Jurkat, Clone E6-1 (cell line): ENCODE data around the gene PEX26.
"Not testable (repeated sequence)": the region's sequence is repeated elsewhere in the genome, so short reads cannot be mapped to it uniquely, and the experiment has no call there.

ENCODE experiments used
- DNase-seq: peaks from one replicate; pipeline ENCODE4 v3.0.0-alpha.2; 2011; ENCODE audit warnings: low read depth, low spot score
- H3K4me3 ChIP-seq: 2 replicates; pipeline ENCODE4 v1.5.1; 2011; ENCODE audit warnings: mild to moderate bottlenecking, low read length, control low read depth, moderate library complexity

PEX26 gene

DNA sequence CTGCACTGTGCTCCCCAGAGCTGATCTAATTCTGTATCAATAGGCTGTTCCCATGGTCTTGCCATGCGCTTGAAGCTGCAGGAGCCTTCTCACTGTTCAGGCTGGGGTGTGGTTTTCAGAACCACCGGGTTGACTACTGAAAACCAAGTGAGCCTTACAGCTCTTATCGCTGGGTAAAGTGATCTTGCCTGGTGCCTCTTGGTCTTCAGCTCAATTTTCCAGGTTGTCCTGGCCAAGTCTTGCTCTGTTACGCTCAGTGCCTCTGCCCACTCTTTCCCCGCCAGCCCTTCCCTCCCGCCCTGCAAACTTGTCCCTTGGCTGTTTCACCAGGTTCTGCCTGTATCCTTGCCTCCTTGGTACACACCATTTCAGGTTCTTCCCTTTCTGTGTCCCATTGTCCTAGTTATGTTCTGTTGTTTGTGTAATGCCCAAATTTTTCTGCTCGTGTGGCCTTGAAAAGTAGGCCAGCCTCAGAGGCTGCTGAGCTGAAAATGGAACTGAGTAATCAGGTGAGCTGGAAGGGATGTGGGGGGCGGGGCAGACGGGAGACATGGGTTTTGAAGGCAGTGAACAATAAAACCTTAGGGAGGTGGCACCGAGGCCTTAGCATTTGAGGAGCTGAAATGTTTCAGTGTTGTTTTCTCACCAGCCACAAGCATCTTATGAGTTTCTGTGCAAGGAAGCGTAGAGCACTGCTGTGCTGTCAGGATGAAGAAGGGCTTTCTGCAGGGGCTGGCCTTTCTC lies 11.2 kb downstream of the PEX26 start:
- no peak overlapping the region for H3K4me3 ChIP-seq
- DNase-seq: no peak

DNA sequence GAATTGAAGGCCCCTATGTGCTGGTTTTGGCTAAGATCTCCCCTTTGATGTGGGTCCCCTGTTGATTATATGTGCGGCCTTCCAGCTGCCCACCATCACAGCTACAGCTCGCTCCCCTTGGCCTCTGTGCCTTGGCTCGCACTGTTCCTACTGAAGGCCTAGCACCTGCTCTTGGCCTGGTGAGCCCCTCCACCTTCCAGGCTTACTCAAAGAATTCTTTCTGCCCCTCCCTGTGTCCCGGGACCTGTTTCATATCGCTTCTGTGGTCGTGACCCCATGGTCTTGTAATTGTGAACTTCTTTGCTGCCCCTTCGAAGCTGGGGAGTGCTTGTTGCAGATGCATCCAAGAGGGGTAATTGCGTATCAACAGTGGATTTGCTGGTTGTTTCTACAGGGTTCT lies 12.5 kb downstream of the PEX26 start:
- H3K4me3 ChIP-seq: no peak overlapping the region
- DNase-seq: no peak

DNA sequence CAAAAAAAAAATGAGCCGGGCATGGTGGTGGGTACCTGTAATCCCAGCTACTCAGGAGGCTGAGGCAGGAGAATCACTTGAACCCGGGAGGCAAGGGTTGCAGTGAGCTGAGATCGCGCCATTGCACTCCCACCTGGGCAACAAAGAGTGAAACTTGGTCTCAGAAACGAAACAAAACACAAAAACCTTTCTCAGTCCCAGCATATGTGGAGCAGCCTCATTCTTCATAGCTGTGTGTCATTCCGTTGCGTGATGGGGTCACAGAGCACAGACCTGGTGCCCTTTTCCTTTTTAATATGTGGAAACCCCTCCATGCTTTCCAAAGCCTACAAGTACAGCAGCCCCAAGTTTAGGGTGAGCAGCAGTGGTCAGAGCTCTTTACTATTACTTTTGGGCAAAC lies 13.7 kb downstream of the PEX26 start:
- no peak overlapping the region for H3K4me3 ChIP-seq
- DNase-seq: no peak

DNA sequence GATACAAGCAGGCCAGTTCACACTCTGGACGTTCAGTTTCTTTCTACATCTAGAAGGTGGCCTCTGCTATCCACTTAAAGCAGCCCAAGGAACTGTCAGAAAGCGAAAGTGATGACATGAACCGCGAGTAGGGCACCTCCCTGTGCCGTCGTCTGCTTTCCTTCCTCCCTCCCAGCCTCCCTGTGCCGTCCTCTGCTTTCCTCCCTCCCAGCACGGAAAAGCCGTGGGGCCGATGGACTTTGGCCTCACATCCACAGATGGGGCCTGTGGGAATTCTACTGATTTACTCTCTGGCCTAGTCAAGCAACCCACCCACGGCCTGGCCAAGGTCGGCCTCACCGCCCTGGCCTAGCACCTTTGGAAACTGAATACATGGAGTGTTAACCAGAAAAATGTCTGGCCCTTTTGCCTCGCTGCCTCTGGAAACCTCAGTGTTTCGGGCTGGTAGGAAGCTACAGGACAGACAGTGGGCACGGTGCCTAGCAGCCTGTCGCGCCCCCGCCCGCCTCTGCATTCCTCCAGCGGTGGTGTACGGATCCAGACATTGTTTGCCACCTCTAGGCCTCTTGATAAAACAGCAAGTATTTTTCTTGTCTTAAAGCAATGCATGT lies 14.2 kb downstream of the PEX26 start:
- DNase-seq: no peak
- no peak overlapping the region for H3K4me3 ChIP-seq

DNA sequence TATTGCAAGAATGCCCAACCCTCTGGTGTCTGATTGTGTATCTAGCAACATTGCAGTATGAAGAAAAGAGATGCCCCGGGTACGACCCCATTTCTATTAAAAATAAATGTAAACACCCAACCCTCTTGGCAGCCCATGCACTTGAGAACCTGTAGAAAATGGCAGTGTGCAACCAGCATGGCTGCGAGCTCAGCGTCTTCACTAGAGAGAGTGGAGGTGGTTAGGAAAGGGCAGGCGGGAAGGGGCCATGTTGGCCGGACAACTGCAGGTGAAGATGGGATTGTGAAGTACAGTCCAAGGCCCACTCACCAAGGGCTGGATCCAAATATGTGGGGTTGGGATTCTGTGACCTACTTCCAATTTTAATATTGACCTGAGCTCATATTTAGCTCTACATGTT lies 15.9 kb downstream of the PEX26 start:
- no peak for DNase-seq
- H3K4me3 ChIP-seq: no peak overlapping the region

DNA sequence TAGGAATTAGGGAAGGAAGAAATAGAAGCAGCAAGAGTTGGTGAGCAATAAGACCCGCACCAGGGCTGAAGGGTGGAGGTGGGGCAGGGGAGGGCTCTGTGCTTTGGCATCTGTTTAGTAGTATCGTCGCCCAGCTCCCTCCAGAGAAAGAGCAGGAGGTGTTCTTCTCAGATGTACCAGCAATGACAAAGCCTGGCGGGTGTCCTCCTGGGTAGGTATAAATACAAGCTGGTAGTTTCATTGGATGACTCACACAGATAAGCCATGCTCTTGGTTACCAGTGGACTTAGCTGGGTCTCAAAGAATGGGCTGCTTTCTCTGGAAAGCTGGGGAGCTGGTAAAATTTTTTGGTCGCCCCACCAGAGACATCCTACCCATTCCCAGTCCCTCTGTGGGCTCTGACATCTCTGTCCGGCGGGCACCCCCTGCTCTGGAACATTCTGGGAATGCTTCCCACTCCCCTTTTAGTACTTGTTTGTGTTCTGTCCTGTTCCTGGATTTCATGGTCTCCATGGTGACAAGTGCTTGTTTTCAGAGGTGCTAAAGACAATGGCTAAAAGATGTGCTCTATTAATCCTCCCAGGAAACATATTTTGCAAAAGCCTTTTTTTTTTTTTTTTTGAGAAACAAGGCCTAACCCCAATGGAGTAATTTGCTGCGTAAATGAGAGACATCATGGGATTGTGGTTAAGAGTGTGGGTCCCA lies 17.5 kb downstream of the PEX26 start:
- DNase-seq: no peak
- H3K4me3 ChIP-seq: no peak overlapping the region

DNA sequence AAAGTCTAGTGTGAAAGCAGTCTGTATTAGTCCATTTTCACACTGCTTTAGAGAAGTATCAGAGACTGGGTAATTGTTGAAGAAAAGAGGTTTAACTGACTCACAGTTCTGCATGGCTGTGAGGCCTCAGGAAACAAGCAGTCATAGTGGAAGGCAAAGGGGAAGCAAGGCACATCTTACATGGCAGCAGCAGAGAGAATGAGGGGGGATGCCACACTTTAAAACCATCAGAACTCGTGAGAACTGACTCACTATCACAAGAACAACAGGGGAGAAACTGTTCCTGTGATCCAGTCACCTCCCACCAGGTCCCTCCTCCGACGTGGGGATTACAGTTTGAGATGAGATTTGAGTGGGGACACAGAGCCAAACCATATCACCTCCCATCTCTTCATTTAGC lies 19.0 kb downstream of the PEX26 start:
- DNase-seq: no peak
- H3K4me3 ChIP-seq: no peak overlapping the region

DNA sequence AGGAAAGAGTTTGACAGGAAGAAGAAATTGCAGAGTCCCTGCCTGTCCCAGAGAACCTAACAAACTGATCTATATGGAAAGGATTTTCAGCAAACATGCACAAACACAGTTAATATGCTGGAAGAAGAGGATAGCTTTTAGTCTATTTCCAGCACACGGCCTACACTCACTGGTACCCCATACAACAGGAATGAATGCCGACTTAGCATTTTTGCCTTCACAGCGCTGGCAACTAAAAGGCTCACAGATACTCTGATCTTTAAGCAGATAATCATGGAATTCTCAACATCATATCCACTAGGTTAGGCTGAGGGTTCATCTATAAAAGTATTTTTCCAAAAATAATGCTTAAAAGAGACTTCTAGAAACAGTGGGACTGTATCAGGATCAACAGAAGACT lies 23.0 kb downstream of the PEX26 start:
- DNase-seq: no peak
- no peak overlapping the region for H3K4me3 ChIP-seq

DNA sequence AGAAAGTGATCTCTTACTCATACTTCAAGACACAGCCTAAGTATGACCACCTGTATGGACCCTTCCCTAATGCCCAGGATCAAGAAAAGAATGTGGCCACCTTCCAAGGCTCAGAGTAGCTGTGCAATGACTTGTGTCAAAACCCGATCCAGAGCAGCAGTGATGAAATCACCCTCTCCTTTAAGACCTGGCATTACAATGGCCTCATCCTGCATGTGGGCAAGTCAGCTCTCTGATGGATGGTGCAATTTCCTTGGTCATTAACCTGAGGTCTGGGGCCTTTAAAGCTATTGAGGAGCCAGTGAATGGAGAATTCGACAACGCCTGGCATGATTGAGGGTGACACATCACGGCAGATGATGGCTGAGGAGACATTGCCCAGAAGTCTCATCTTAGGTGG lies 23.7 kb downstream of the PEX26 start:
- H3K4me3 ChIP-seq: no peak overlapping the region

DNA sequence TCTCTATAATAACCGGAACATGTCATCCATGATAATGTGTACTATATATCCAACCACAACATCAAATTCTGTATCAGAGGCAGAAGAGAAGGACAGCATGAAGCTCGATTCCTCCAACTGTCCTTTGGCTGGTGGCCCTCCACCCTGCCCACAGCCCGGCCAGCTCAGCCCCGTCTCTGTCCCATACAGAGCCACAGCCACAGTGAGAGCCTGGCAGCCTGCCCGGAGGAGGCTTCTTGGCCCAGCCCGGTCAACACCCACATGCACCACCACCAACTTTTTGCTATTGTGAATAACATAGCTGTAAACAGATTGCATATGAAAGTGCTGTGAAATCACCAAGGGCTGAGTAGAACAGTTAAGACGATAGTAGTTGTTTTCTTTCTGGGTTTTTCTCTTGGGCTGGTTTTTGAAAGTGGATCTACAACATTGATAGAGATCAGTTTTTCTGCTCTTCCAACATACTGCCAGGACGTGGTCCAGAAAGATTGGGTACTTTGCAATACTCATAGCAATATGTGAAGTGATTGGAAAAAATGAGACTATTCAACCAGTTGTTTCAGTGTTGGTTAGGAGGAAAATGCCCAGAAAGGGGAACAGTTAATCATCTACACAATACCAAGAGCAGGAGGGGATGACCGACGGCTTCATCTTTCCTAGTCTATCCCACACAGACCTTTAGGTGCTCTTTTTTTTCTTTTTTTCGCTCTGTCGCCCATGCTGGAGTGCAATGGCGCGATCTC lies 25.9 kb downstream of the PEX26 start:
- no peak overlapping the region for H3K4me3 ChIP-seq
- DNase-seq: no peak

More for the DNA sequence above, 23.7 kb downstream of the PEX26 start:
- DNase-seq: no peak

DNA sequence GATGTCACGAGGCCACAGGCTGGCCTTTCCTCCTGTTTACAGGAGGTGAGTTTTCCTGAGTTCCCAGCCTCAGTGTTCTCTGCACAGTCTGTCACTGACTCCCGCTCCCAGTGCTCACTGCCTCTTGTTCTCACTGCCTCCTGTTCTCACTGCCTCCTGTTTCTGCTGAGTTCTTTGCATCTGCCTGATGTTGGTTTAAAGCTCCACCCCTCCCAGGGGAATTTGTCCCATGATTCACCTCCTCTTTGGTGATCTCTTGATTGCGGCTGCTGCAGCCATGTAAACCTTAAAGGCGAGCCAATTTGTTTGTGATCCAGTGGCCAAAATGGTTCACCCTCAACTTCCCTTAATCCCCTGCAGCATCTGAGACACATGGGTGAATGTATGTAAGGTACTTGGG lies 26.8 kb downstream of the PEX26 start:
- DNase-seq: no peak
- no peak overlapping the region for H3K4me3 ChIP-seq

DNA sequence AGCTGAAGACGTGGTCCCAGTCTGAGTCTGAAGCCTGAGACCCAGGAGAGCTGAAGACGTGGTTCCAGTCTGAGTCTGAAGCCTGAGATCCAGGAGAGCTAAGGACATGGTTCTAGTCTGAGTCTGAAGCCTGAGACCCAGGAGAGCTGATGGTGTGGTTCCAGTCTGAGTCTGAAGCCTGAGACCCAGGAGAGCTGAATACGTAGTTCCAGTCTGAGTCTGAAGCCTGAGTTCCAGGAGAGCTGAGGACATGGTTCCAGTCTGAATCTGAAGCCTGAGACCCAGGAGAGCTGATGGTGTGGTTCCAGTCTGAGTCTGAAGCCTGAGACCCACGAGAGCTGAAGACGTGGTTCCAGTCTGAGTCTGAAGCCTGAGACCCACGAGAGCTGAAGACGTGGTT lies 28.2 kb downstream of the PEX26 start:
- not testable (repeated sequence) for DNase-seq, H3K4me3 ChIP-seq

DNA sequence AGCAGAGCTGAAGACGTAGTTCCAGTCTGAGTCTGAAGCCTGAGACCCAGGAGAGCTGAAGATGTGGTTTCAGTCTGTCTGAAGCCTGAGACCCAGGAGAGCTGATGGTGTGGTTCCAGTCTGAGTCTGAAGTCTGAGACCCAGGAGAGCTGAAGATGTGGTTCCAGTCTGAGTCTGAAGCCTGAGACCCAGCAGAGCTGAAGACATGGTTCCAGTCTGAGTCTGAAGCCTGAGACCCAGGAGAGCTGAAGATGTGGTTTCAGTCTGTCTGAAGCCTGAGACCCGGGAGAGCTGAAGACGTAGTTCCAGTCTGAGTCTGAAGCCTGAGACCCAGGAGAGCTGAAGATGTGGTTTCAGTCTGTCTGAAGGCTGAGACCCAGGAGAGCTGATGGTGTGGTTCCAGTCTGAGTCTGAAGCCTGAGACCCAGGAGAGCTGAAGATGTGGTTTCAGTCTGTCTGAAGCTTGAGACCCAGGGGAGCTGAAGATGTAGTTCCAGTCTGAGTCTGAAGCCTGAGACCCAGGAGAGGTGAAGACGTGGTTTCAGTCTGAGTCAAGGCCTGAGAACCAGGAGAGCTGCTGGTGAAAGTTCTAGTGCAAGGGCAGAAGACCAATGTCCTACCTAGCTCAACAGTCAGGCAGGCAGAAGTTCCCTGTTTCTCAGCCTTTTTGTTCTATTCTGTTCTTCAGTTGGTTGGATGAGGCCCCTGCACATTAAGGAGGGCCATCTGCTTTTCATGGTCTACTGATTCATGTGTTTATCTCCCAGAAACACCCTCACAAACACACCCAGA lies 29.0 kb downstream of the PEX26 start:
- DNase-seq, H3K4me3 ChIP-seq: not testable (repeated sequence)

DNA sequence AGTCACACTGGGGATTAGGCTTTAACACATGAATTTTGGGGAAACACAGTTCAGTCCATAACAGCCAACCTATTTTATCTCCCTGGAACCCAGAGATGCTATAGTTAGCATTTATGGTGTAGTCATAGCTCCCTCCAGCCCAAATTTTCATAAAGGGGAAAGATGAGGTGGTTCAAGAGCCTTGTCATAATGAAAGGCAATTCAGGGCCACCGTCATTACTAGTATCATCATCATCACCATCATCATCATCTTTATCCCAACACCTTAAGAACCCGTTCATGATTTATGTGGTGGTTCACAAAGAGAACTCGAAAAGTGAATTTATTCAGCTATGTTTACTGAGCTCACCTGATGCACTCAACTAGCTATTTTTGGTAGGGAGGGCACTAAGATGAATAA lies 30.4 kb downstream of the PEX26 start:
- DNase-seq: no peak
- no peak overlapping the region for H3K4me3 ChIP-seq

DNA sequence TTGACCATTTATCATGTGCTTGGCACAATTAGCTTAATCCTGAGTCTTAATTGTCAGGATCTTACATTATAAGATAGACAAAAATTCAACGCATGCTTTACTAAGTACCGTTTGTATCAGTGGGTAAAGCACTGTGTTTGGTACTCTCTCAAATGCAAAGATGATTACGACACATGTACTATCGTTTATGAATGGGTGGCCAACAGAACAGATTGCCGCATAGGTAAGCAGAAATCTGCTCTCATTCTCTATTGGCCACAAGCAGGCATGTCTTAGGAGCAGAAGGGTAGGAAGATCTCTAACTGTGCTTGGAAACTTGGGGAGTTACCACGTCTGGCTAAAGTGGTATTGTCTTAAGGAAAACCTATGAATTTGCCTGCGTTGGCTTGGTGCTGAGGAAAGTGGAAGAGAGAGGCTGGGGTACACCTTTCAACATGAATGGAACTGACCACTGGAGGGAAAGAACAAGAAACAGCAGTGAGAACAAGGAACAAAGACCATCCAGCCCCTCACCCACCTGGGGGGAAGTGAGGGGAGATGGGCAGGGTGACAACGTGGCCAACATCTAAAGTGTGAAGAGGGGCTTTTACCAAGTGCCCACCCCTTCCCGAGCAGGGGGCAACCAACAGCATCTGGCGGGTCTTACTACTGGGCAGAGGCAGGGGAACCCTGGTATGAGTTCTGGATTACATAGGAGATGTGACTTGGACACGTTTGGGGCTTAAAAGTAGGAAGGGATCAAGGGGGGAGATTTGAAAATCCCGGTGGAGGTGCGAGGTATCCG lies 31.8 kb downstream of the PEX26 start:
- DNase-seq: no peak

DNA sequence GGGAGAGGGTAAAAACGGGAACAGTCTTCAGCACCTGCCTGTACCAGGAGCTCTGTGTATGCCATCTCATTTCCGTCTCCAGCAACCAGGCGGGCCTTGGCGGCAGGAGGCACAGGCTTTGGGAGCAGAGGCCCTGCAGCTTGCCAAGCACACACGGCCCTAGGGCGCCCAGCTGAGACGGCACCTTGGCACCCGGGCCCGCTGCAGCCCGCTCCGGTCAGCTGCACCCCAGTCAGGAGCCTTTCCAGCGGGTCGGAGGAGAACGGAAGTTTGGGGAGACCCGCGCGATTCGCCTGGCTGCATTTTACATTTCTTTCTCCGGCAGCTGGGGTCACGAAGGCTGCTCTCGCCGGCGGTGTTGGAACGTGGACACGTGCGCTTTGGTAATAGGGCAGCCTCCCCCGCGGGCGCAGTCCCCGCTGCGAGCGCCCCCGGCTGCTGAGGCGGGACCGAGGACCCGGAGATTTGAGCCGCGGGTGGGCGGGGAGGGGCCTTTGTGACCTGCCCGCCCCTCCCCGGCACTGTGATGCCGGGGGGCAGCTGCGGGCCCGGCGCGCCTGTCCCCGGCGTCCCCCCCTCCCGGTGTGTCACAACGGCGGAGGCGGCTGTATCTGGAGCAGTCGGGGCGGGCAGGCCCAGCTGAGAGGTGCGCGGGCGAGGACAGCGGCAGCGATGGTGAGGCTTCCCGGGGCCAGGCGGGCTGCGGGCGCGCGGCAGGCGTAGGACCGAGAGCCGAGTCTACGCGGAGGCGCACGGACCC lies 32.6 kb downstream of the PEX26 start, which contains the start of gene TUBA8:
TSS of gene TUBA8 (plus strand) at position 616 of the 760 bp plus-strand sequence. CDS start at position 673, 57 bp downstream.
- H3K4me3 ChIP-seq: no peak within 1 kb of the TSS
- DNase-seq: no peak

More for the DNA sequence above, 31.8 kb downstream of the PEX26 start:
- no peak overlapping the region for H3K4me3 ChIP-seq

DNA sequence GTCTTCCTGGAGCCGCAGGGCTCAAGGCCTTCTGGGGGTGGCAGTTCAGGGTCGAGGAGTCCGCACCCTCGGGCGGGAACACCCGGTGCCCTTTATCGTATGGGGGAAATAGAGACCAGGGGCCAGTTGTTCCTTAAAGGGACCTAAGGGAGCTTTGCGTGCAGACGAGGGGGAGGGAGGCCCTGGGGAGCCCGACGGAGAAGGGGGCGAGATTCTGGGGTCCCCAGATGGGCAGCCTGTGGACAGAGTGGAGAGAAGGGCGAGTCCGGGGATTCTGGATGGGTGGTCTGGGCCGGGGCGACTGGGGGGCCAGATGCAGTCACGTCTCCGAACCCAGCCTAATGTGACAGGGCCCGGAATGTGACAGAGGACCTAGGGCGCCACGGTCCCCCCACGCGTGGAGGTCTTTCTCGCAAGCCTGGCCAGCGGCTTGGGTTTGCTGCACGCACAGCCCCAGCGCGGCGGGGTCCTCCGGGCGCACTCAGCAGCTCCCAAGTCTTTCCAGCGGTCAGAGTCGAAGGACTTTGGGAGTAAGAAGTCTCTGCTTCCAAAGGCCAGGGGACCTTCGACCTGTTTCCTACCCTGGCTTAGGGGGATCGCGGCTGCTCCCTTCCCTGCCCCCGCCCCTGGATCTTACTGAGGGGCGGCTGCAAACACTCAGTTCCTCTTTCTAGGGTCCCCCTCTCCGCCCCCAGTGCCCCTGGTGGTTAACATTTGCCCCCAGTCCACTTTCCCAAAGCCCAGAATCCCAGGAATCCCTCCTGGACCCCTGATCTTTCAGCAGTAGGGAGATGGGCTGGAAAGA lies 33.4 kb downstream of the PEX26 start:
- H3K4me3 ChIP-seq: no peak overlapping the region
- no peak for DNase-seq
